HepG2 (cell line): Measurements from ENCODE around the gene LUZP1. TPM values are rescaled to one million over a fixed set of nuclear protein-coding genes. Genes with fewer than 3 reads are reported as not detected.

ENCODE experiments used
- ATAC-seq: fragments of 200-7000 bp; cut with Tn5 transposase; 3 replicates; pipeline ENCODE4 v1.9.1; 2020; ENCODE audit warnings: mild to moderate bottlenecking, moderate library complexity
- BruUV-seq: library from RNA; stranded (reverse); fragments of 400-500 nt; replicated peaks from 2 replicates; lab custom pipeline; 2021; lab: Mats Ljungman, UMichigan
- CTCF ChIA-PET: fragments of 300-600 bp; formaldehyde crosslinking; extraction: SDS; loops from one replicate; lab custom pipeline; 2021; ENCODE audit warnings: low total read pairs, inconsistent platforms, low intra/inter-chr PET ratio; lab: Yijun Ruan, JAX
- POLR2A ChIA-PET: fragments of 350-600 bp; sonication (Branson Sonifier 250); formaldehyde crosslinking; loops from one replicate; lab custom pipeline; 2020; ENCODE audit warnings: antibody characterized with exemption, inconsistent platforms; lab: Yijun Ruan, JAX
- DNase-seq: peaks from one replicate; pipeline ENCODE4 v3.0.0-alpha.2; 2015; ENCODE audit warnings: low spot score
- FAIRE-seq: peaks from 3 replicates; lab custom pipeline; 2011; peaks lifted over from hg19 to GRCh38; lab: Jason Lieb, UNC
- H2AFZ ChIP-seq: one replicate; pipeline ENCODE4 v1.6.1; 2011; ENCODE audit warnings: low read length, inconsistent platforms
- H3K27ac ChIP-seq: fragments of 300-600 bp; 3 replicates; pipeline ENCODE4 v1.8.0; 2011; ENCODE audit warnings: mixed run types, mild to moderate bottlenecking, mixed read lengths, low read length, inconsistent platforms; ENCODE audit not compliant: insufficient read depth; ENCODE audit errors: extremely low read length
- H3K27me3 ChIP-seq, 2 experiments: fragments of 200-600 bp in 1 of 2; 2 replicates in 1 of 2; 3 replicates in 1 of 2; pipeline versions ENCODE4 v1.6.0 to v1.8.0; 2011; ENCODE audit warnings: low read length in 2 of 2, mild to moderate bottlenecking in 2 of 2, moderate library complexity in 2 of 2, inconsistent platforms in 1 of 2; ENCODE audit not compliant: insufficient read depth in 2 of 2, control insufficient read depth in 1 of 2
- H3K36me3 ChIP-seq, 2 experiments: fragments of 200-600 bp in 1 of 2; replicated peaks in 1 of 2; 2 replicates in 1 of 2; 3 replicates in 1 of 2; pipeline versions ENCODE4 v1.5.1 to v1.8.0; 2011; ENCODE audit warnings: low read length in 2 of 2, inconsistent platforms in 1 of 2; ENCODE audit not compliant: insufficient read depth in 2 of 2, control insufficient read depth in 1 of 2
- H3K4me1 ChIP-seq: 2 replicates; pipeline ENCODE4 v1.5.1; 2012; ENCODE audit warnings: low read length, inconsistent platforms; ENCODE audit not compliant: insufficient read depth
- H3K4me2 ChIP-seq: 2 replicates; pipeline ENCODE4 v1.6.0; 2011; ENCODE audit warnings: low read depth, low read length, inconsistent platforms
- H3K4me3 ChIP-seq, 3 experiments: fragments of 200-600 bp in 1 of 3; sonication (generic), shearing (Covaris generic) in 1 of 3; replicated peaks in 1 of 3; 2 replicates each; pipeline ENCODE4 v1.5.1; 2011 to 2016; ENCODE audit warnings: low read length in 3 of 3, inconsistent platforms in 2 of 3, low read depth in 2 of 3, mild to moderate bottlenecking in 2 of 3, control low read depth in 1 of 3, mixed read lengths in 1 of 3; ENCODE audit not compliant: insufficient read depth in 1 of 3
- H3K79me2 ChIP-seq: one replicate; pipeline ENCODE4 v1.6.1; 2011; ENCODE audit warnings: low read length, inconsistent platforms; ENCODE audit not compliant: insufficient read depth
- H3K9ac ChIP-seq: 2 replicates; pipeline ENCODE4 v1.6.0; 2011; ENCODE audit warnings: mild to moderate bottlenecking, low read depth, low read length, inconsistent platforms; ENCODE audit not compliant: insufficient read depth
- H3K9me3 ChIP-seq: 2 replicates; pipeline ENCODE4 v1.5.1; 2012; ENCODE audit warnings: mild to moderate bottlenecking, low read length
- H4K20me1 ChIP-seq: 2 replicates; pipeline ENCODE4 v1.6.0; 2011; ENCODE audit warnings: inconsistent platforms, mild to moderate bottlenecking, low read length, moderate library complexity; ENCODE audit not compliant: insufficient read depth
- NCOA1 ChIP-seq: sonication (generic); formaldehyde crosslinking; IDR thresholded peaks from 2 replicates; pipeline ENCODE4 v1.9.0; 2021; ENCODE audit warnings: missing genetic modification reagents
- PCBP1 ChIP-seq: fragments of 200-400 bp; formaldehyde crosslinking; IDR thresholded peaks from 2 replicates; pipeline ENCODE4 v1.6.1; 2017; ENCODE audit warnings: mild to moderate bottlenecking, low read depth, low read length, borderline replicate concordance
- ZNF234 ChIP-seq: sonication (generic); formaldehyde crosslinking; conservative IDR thresholded peaks from 2 replicates; pipeline ENCODE4 v1.5.1; 2020; ENCODE audit warnings: mild to moderate bottlenecking, missing genetic modification reagents
- WGBS: methylation state at CpG from one replicate; pipeline ENCODE4 v1.1.6; 2017; ENCODE audit warnings: low lambda C conversion rate; 5-methylcytosine and 5-hydroxymethylcytosine counted together
- in situ Hi-C: cut with HindIII; loops from 2 replicates; pipeline ENCODE4 v1.10.0; 2017; ENCODE audit warnings: low pct_unique_long_range_greater_than_20kb; ENCODE audit not compliant: extremely low pct_ligation_motif_present
- intact Hi-C: fragments of 100-400 bp; cut with micrococcal nuclease; formaldehyde crosslinking; loops from one replicate; pipeline ENCODE4 v1.10.0; 2022; ENCODE audit not compliant: unreplicated experiment
- polyA plus RNA-seq, 8 experiments: library from polyadenylated mRNA; depleted of rRNA in 3 of 8; stranded (reverse) in 7 of 8; unstranded in 1 of 8; fragments of >200 nt; fragmentation: Illumina TruSeq in 4 of 8; extraction: Trizol in 4 of 8; gene quantifications; 2 replicates each; pipeline versions ENCODE4 v1.2.1 to v1.2.3, GENCODE V29; 2011 to 2016; ENCODE audit warnings: low read depth in 4 of 8, missing spikeins in 1 of 8, mixed read lengths in 1 of 8; ENCODE audit not compliant: insufficient read depth in 1 of 8
- total RNA-seq, 5 experiments: library from RNA; depleted of rRNA; stranded (reverse); fragments of >200 nt; fragmentation: Illumina TruSeq; extraction: Trizol; gene quantifications; 2 replicates each; pipeline ENCODE4 v1.2.3, GENCODE V29; 2016; ENCODE audit warnings: low read depth in 1 of 5
- TF ChIP-seq, protein P1 (sequence below): sonication (generic); formaldehyde crosslinking; IDR thresholded peaks from 2 replicates; pipeline ENCODE4 v1.9.0; 2021; ENCODE audit warnings: missing genetic modification reagents, mild to moderate bottlenecking, borderline replicate concordance
- TF ChIP-seq, protein P2 (sequence below): sonication (generic); formaldehyde crosslinking; IDR thresholded peaks from 2 replicates; pipeline ENCODE4 v1.4.0; 2020; ENCODE audit warnings: missing genetic modification reagents; ENCODE audit errors: not compliant biosample characterization

LUZP1 gene
- total and polyA plus RNA-seq, 2 of the 13 experiments (the other 11 are each of a cell fraction or from before 2014, with no cell fraction given), result 6.9 to 12.7 TPM

DNA sequence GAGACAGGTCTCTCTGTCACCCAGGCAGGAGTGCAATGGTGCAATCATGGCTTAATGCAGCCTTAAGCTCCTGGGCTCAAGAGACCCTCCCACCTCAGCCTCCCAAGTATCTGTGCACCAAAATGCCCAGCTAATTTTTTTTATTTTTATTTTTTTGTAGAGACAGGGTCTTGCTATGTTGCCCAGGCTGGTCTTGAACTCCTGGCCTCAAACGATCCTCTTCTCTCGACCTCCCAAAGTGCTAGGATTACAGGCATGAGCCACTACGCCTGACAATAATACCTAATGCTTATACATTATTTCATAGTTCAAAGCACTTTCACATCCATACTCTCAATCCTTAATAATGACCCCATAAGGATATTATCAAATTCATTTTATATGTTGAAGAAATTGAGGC lies 48.3 kb downstream of the LUZP1 start:
- H3K27me3 ChIP-seq, result no peaks in the 10 kb centered on the region
- ChIA-PET CTCF (no interaction called here), POLR2A (no interaction called here)
- in situ Hi-C loops (no loop called here), intact Hi-C loops (no loop called here)
- no peaks in the 10 kb centered on the region for H4K20me1 ChIP-seq
- FAIRE-seq, result no peak
- H3K27ac ChIP-seq, result no peak overlapping the region
- no peaks in the 10 kb centered on the region for H3K36me3 ChIP-seq
- H2AFZ ChIP-seq, result no peak overlapping the region
- no peak for ATAC-seq
- no peak overlapping the region for H3K9ac ChIP-seq
- DNase-seq, result no peak
- peaks cover 72% of the 10 kb centered on the region for H3K79me2 ChIP-seq
- no peak overlapping the region for H3K4me2 ChIP-seq
- TF ChIP-seq, protein P1, sequence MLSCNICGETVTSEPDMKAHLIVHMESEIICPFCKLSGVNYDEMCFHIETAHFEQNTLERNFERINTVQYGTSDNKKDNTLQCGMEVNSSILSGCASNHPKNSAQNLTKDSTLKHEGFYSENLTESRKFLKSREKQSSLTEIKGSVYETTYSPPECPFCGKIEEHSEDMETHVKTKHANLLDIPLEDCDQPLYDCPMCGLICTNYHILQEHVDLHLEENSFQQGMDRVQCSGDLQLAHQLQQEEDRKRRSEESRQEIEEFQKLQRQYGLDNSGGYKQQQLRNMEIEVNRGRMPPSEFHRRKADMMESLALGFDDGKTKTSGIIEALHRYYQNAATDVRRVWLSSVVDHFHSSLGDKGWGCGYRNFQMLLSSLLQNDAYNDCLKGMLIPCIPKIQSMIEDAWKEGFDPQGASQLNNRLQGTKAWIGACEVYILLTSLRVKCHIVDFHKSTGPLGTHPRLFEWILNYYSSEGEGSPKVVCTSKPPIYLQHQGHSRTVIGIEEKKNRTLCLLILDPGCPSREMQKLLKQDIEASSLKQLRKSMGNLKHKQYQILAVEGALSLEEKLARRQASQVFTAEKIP (CRISPR knock-in tag), result no peak
- TF ChIP-seq PCBP1 (no peak), NCOA1 (CRISPR knock-in tag) (no peak), ZNF234 (CRISPR knock-in tag) (no peak)
- TF ChIP-seq, protein P2, sequence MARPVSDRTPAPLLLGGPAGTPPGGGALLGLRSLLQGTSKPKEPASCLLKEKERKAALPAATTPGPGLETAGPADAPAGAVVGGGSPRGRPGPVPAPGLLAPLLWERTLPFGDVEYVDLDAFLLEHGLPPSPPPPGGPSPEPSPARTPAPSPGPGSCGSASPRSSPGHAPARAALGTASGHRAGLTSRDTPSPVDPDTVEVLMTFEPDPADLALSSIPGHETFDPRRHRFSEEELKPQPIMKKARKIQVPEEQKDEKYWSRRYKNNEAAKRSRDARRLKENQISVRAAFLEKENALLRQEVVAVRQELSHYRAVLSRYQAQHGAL (CRISPR knock-in tag), result no peak
- no peaks in the 10 kb centered on the region for H3K9me3 ChIP-seq
- H3K4me1 ChIP-seq, result peaks cover 72% of the 10 kb centered on the region
- 96% methylated on average over 3 of the region's 3 CpGs for WGBS
- no peak overlapping the region for H3K4me3 ChIP-seq
- BruUV-seq, result no TSS peak
